HG03135 (cell line): ENCODE measurements around the gene AADAC.
"Not testable (repeated sequence)": the region's sequence is repeated elsewhere in the genome, so short reads cannot be mapped to it uniquely, and the experiment has no call there.

Experiments
- ATAC-seq: cut with Tn5 transposase; IDR thresholded peaks from one replicate; pipeline ENCODE4 v1.9.1; 2021; ENCODE audit warnings: mild to moderate bottlenecking, moderate library complexity; ENCODE audit not compliant: unreplicated experiment

AADAC gene

GRCh38 chr3:151813799-151814198 lies at the start of gene AADAC:
Gene AADAC, plus strand, starts transcription at chr3:151814116. Its CDS starts 47 bp downstream, at chr3:151814163.
- no peak for ATAC-seq

- ATAC-seq: not testable (repeated sequence)
Measured at GRCh38 chr3:151764699-151765098, 49.2 kb upstream of the AADAC start.

GRCh38 chr3:151765685-151766084 lies 48.2 kb upstream of the AADAC start:
- ATAC-seq: no peak

GRCh38 chr3:151766454-151766853 lies 47.5 kb upstream of the AADAC start:
- ATAC-seq: no peak

- ATAC-seq: no peak
Measured at GRCh38 chr3:151768393-151768930, 45.5 kb upstream of the AADAC start.

- ATAC-seq: no peak
Measured at GRCh38 chr3:151769175-151769574, 44.7 kb upstream of the AADAC start.

GRCh38 chr3:151770956-151771355 lies 43.0 kb upstream of the AADAC start:
- ATAC-seq: no peak

- ATAC-seq: no peak
Measured at GRCh38 chr3:151772825-151773480, 41.0 kb upstream of the AADAC start.

GRCh38 chr3:151774235-151774634 lies 39.7 kb upstream of the AADAC start:
- no peak for ATAC-seq

GRCh38 chr3:151774910-151775309 lies 39.0 kb upstream of the AADAC start:
- ATAC-seq: no peak

GRCh38 chr3:151775314-151776258 lies 38.3 kb upstream of the AADAC start:
- ATAC-seq: no peak

GRCh38 chr3:151776259-151776740 lies 37.6 kb upstream of the AADAC start:
- no peak for ATAC-seq

GRCh38 chr3:151777880-151778279 lies 36.0 kb upstream of the AADAC start:
- no peak for ATAC-seq

- ATAC-seq: no peak
Measured at GRCh38 chr3:151787626-151788025, 26.3 kb upstream of the AADAC start.

- ATAC-seq: no peak
Measured at GRCh38 chr3:151788401-151788800, 25.5 kb upstream of the AADAC start.

- ATAC-seq: no peak
Measured at GRCh38 chr3:151789853-151790463, 24.0 kb upstream of the AADAC start.

- ATAC-seq: not testable (repeated sequence)
Measured at GRCh38 chr3:151790763-151791162, 23.2 kb upstream of the AADAC start.

GRCh38 chr3:151792411-151792810 lies 21.5 kb upstream of the AADAC start:
- ATAC-seq: no peak

GRCh38 chr3:151793636-151794035 lies 20.3 kb upstream of the AADAC start:
- ATAC-seq: no peak

GRCh38 chr3:151794080-151794479 lies 19.8 kb upstream of the AADAC start:
- no peak for ATAC-seq

GRCh38 chr3:151795276-151795675 lies 18.6 kb upstream of the AADAC start:
- no peak for ATAC-seq
